ENCODE results near the gene KDM5A.

- TF ChIP-seq CTCF (IDR thresholded peaks at IDR 0.05) (no peak), NPAS2 (CRISPR knock-in tag; IDR thresholded peaks at IDR 0.05; ENCODE audit: borderline replicate concordance) (no peak), KDM5A (IDR thresholded peaks at IDR 0.05) (no peak), MAFK (IDR thresholded peaks at IDR 0.05; ENCODE audit: partially characterized antibody) (no peak), CHD2 (IDR thresholded peaks at IDR 0.05; ENCODE audit: low read length, partially characterized antibody) (no peak), EP300 (IDR thresholded peaks at IDR 0.05) (no peak)
Observed at GRCh38 chr12:256958-257357, 132.2 kb downstream of the KDM5A start.
